NCI-H748 (cell line): ENCODE results near the gene AKAP8.
"Not testable (repeated sequence)": the region's sequence is repeated elsewhere in the genome, so short reads cannot be mapped to it uniquely, and the experiment has no call there.

Experiments
- DNase-seq: peaks from one replicate; lab custom pipeline; 2025; ENCODE audit not compliant: unreplicated experiment; lab: John Stamatoyannopoulos, UW

AKAP8 gene

GRCh38 chr19:15379083-15379998 is at the start of gene AKAP8:
TSS of gene AKAP8 (minus strand) at chr19:15379787. CDS start at chr19:15379731, 56 bp downstream.
- peak; percentile 95 for DNase-seq

- no peak for DNase-seq
Measured at GRCh38 chr19:15427991-15428471, 48.4 kb upstream of the AKAP8 start.

- DNase-seq, result no peak
Measured at GRCh38 chr19:15427350-15427700, 47.7 kb upstream of the AKAP8 start.

- no peak for DNase-seq
Measured at GRCh38 chr19:15426485-15427349, 47.1 kb upstream of the AKAP8 start.

GRCh38 chr19:15425321-15425950 is 45.8 kb upstream of the AKAP8 start:
- DNase-seq, result no peak

GRCh38 chr19:15424692-15425272 is 45.2 kb upstream of the AKAP8 start:
- no peak for DNase-seq

- DNase-seq, result no peak
Measured at GRCh38 chr19:15424121-15424520, 44.5 kb upstream of the AKAP8 start.

GRCh38 chr19:15423130-15423529 is 43.5 kb upstream of the AKAP8 start:
- DNase-seq, result no peak

- DNase-seq, result no peak
Measured at GRCh38 chr19:15422296-15423075, 42.9 kb upstream of the AKAP8 start.

- no peak for DNase-seq
Measured at GRCh38 chr19:15421721-15422260, 42.2 kb upstream of the AKAP8 start.

- DNase-seq, result no peak
Measured at GRCh38 chr19:15421136-15421695, 41.6 kb upstream of the AKAP8 start.

- DNase-seq, result peak; percentile 4
Measured at GRCh38 chr19:15419413-15420025, 39.9 kb upstream of the AKAP8 start.

- DNase-seq, result peak; percentile 98
Measured at GRCh38 chr19:15418579-15419412, 39.2 kb upstream of the AKAP8 start, which contains the start of gene AKAP8L. TSS of gene AKAP8L (minus strand) at chr19:15418988. CDS start at chr19:15418923, 65 bp downstream.

- DNase-seq, result peak; percentile 58
Measured at GRCh38 chr19:15418231-15418578, 38.6 kb upstream of the AKAP8 start.

GRCh38 chr19:15417699-15418098 is 38.1 kb upstream of the AKAP8 start:
- DNase-seq, result peak; percentile 33

GRCh38 chr19:15412832-15413231 is 33.2 kb upstream of the AKAP8 start:
- DNase-seq, result no peak

GRCh38 chr19:15411351-15411750 is 31.8 kb upstream of the AKAP8 start:
- DNase-seq, result not testable (repeated sequence)

GRCh38 chr19:15404780-15405211 is 25.2 kb upstream of the AKAP8 start:
- DNase-seq, result no peak
